MM.1S (cell line): Measurements from ENCODE around the gene TELO2.

ENCODE experiments used
- DNase-seq: peaks from one replicate; pipeline ENCODE4 v3.0.0-alpha.2; 2015
- H2AFZ ChIP-seq: fragments of 300-600 bp; sonication (generic); 2 replicates; pipeline ENCODE4 v1.6.0; 2016; ENCODE audit warnings: antibody characterized with exemption, low read length
- H3F3A ChIP-seq: fragments of 300-600 bp; sonication (generic); 2 replicates; pipeline ENCODE4 v1.6.1; 2016; ENCODE audit warnings: mild to moderate bottlenecking, antibody characterized with exemption, low read length, moderate library complexity, mixed read lengths; ENCODE audit not compliant: insufficient read depth
- H3K27ac ChIP-seq: fragments of 300-600 bp; sonication (generic); 2 replicates; pipeline ENCODE4 v1.5.1; 2016; ENCODE audit warnings: mild to moderate bottlenecking, low read length
- H3K27me3 ChIP-seq: fragments of 300-600 bp; sonication (generic); replicated peaks from 2 replicates; pipeline ENCODE4 v1.6.0; 2016; ENCODE audit warnings: low read length; ENCODE audit not compliant: insufficient read depth
- H3K36me3 ChIP-seq: fragments of 300-600 bp; sonication (generic); replicated peaks from 2 replicates; pipeline ENCODE4 v1.6.1; 2016; ENCODE audit warnings: mild to moderate bottlenecking, low read length, mixed read lengths; ENCODE audit not compliant: insufficient read depth
- H3K4me1 ChIP-seq: fragments of 300-600 bp; sonication (generic); 2 replicates; pipeline ENCODE4 v1.6.1; 2016; ENCODE audit warnings: low read length, mixed read lengths
- H3K4me2 ChIP-seq: fragments of 300-600 bp; sonication (generic); 2 replicates; pipeline ENCODE4 v1.6.0; 2016; ENCODE audit warnings: low read depth, low read length
- H3K4me3 ChIP-seq: fragments of 300-600 bp; sonication (generic); 2 replicates; pipeline ENCODE4 v1.5.1; 2016; ENCODE audit warnings: low read length, mixed read lengths
- H3K79me2 ChIP-seq: fragments of 300-600 bp; sonication (generic); 2 replicates; pipeline ENCODE4 v1.6.1; 2016; ENCODE audit warnings: mixed run types, low read length, mixed read lengths
- H3K9ac ChIP-seq: fragments of 300-600 bp; sonication (generic); 2 replicates; pipeline ENCODE4 v1.6.1; 2016; ENCODE audit warnings: low read length, mixed read lengths
- H3K9me2 ChIP-seq: fragments of 300-600 bp; sonication (generic); replicated peaks from 2 replicates; pipeline ENCODE4 v1.6.1; 2016; ENCODE audit warnings: mild to moderate bottlenecking, low read length, mixed read lengths; ENCODE audit not compliant: insufficient read depth
- H3K9me3 ChIP-seq: fragments of 300-600 bp; sonication (generic); replicated peaks from 2 replicates; pipeline ENCODE4 v1.6.1; 2016; ENCODE audit warnings: mild to moderate bottlenecking, low read length, mixed read lengths; ENCODE audit not compliant: insufficient read depth
- H4K20me1 ChIP-seq: fragments of 300-600 bp; sonication (generic); 2 replicates; pipeline ENCODE4 v1.6.1; 2016; ENCODE audit warnings: mild to moderate bottlenecking, low read length, moderate library complexity, mixed read lengths; ENCODE audit not compliant: insufficient read depth
- EZH2 ChIP-seq: fragments of 300-600 bp; sonication (generic); optimal IDR thresholded peaks from 2 replicates; pipeline ENCODE3; 2017; ENCODE audit warnings: low read depth, mild to moderate bottlenecking, antibody characterized with exemption, low read length, mixed read lengths
- EZH2phosphoT487 ChIP-seq: fragments of 300-600 bp; sonication (generic); IDR thresholded peaks from 2 replicates; pipeline ENCODE4 v1.6.1; 2018; ENCODE audit warnings: antibody characterized with exemption, low read length
- TF ChIP-seq, protein P1 (sequence below): fragments of 300-600 bp; sonication (generic); IDR thresholded peaks from 2 replicates; pipeline ENCODE4 v1.5.1; 2016; ENCODE audit warnings: antibody characterized with exemption, low read length, mixed read lengths

TELO2 gene

DNA sequence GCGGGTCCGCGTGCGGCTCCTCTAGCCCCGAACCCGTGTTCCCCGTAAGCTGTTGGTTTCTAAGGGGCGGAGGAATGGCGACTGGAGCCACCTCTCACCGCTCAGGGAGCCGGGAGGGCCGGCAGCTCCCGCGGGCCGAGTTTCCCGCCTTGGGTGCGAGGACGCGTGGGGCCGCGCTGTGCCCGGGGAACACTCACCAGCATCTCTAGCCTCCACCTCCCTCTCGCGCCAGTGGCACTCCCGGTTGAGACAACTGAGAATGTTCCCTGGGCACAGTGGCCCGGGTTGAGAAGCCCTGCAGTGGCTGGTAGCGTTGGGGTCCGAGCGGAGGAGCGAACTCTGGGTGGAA lies 560 bp downstream of the TELO2 start:
- DNase-seq: peak; percentile 13
- Histone ChIP-seq H3K4me2 (peak overlapping the region; percentile 77), H3K27ac (no peak overlapping the region), H4K20me1 (no peaks in the 10 kb centered on the region), H3K4me3 (peak overlapping the region; percentile 76), H3K9me2 (no peaks in the 10 kb centered on the region), H3K4me1 (peaks cover 5% of the 10 kb centered on the region; the same call in 1 of the 2 replicates), H2AFZ (peak overlapping the region; percentile 93), H3K79me2 (peaks cover 17% of the 10 kb centered on the region), H3K27me3 (peaks cover 18% of the 10 kb centered on the region), H3K36me3 (no peaks in the 10 kb centered on the region), H3K9ac (peak overlapping the region; percentile 95), H3K9me3 (no peaks in the 10 kb centered on the region), H3F3A (no peaks in the 10 kb centered on the region)
- TF ChIP-seq EZH2phosphoT487 (no peak), EZH2 (no peak)
- TF ChIP-seq, protein P1, sequence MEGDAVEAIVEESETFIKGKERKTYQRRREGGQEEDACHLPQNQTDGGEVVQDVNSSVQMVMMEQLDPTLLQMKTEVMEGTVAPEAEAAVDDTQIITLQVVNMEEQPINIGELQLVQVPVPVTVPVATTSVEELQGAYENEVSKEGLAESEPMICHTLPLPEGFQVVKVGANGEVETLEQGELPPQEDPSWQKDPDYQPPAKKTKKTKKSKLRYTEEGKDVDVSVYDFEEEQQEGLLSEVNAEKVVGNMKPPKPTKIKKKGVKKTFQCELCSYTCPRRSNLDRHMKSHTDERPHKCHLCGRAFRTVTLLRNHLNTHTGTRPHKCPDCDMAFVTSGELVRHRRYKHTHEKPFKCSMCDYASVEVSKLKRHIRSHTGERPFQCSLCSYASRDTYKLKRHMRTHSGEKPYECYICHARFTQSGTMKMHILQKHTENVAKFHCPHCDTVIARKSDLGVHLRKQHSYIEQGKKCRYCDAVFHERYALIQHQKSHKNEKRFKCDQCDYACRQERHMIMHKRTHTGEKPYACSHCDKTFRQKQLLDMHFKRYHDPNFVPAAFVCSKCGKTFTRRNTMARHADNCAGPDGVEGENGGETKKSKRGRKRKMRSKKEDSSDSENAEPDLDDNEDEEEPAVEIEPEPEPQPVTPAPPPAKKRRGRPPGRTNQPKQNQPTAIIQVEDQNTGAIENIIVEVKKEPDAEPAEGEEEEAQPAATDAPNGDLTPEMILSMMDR: no peak

DNA sequence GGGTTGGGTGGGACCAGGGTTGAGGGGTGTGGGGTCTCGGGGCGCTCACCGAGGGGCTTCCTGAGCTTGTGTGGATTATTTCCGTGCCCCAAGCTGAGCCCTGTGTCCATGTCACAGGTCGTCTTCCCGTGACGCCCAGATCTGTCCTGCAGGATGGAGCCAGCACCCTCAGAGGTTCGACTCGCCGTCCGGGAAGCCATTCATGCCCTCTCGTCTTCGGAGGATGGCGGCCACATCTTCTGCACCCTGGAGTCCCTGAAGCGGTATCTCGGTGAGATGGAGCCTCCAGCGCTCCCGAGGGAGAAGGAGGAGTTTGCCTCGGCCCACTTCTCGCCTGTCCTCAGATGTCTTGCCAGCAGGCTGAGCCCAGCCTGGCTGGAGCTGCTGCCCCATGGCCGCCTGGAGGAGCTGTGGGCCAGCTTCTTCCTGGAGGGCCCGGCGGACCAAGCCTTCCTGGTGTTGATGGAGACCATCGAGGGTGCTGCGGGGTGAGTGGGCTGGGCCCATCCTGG lies 1.0 kb downstream of the TELO2 start:
- Histone ChIP-seq H3K9me2 (no peaks in the 10 kb centered on the region), H3K9me3 (no peaks in the 10 kb centered on the region), H4K20me1 (no peaks in the 10 kb centered on the region), H2AFZ (no peak overlapping the region), H3K27ac (no peak overlapping the region), H3K4me3 (peak overlapping the region; percentile 76), H3K27me3 (peaks cover 13% of the 10 kb centered on the region), H3K4me1 (peaks cover 5% of the 10 kb centered on the region; the same call in 1 of the 2 replicates), H3K4me2 (peak overlapping the region; percentile 77), H3K9ac (peak overlapping the region; percentile 95), H3F3A (no peaks in the 10 kb centered on the region), H3K36me3 (no peaks in the 10 kb centered on the region), H3K79me2 (peaks cover 17% of the 10 kb centered on the region)
- TF ChIP-seq EZH2 (no peak), EZH2phosphoT487 (no peak)
- TF ChIP-seq, protein P1: no peak
- no peak for DNase-seq

DNA sequence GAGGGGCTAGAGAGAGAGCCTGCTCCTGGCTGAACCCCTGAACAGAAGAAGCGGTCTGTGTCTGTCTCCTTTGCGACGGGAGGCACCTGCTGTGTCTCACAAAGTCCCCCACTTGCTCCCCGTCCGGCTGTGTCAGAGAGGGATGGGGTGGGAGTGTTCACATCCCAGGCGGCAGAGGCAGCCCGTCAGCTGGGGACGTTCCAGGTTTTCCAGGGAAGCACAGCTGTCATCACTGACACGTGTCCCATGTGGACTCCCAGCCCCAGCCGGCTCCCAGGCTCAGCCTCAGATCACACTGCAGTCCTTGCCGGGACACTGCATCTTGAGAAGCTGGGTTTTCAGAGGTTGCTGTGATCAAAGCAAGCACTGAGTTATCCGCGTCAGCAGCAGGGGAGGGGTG lies 1.6 kb downstream of the TELO2 start:
- H3K9ac ChIP-seq: no peak overlapping the region
- no peak overlapping the region for H2AFZ ChIP-seq
- no peaks in the 10 kb centered on the region for H3F3A ChIP-seq
- DNase-seq: no peak
- no peak overlapping the region for H3K4me2 ChIP-seq
- no peaks in the 10 kb centered on the region for H4K20me1 ChIP-seq
- H3K9me2 ChIP-seq: no peaks in the 10 kb centered on the region
- no peak for TF ChIP-seq EZH2
- TF ChIP-seq EZH2phosphoT487: no peak
- TF ChIP-seq, protein P1: no peak
- H3K9me3 ChIP-seq: no peaks in the 10 kb centered on the region
- no peak overlapping the region for H3K4me3 ChIP-seq
- peaks cover 17% of the 10 kb centered on the region for H3K79me2 ChIP-seq
- peaks cover 12% of the 10 kb centered on the region for H3K27me3 ChIP-seq
- peaks cover 5% of the 10 kb centered on the region; the same call in 1 of the 2 replicates for H3K4me1 ChIP-seq
- H3K36me3 ChIP-seq: no peaks in the 10 kb centered on the region
- no peak overlapping the region for H3K27ac ChIP-seq
